Measurements from ENCODE around the gene PLCH1. TPM values are rescaled to one million over a fixed set of nuclear protein-coding genes. Genes with fewer than 3 reads are reported as not detected.

Gene PLCH1
- total RNA-seq, 1 donor from 2014 or later, result 2.9 TPM

- no peak for DNase-seq (ENCODE audit: low read depth)
Measured at GRCh38 chr3:155697542-155697941, 47.3 kb downstream of the PLCH1 start.

GRCh38 chr3:155690921-155691320, 54.0 kb downstream of the PLCH1 start:
- TF ChIP-seq CTCF (IDR thresholded peaks at IDR 0.05; ENCODE audit: insufficient read depth, low read length, poor library complexity, severe bottlenecking), result no peak
- H3K36me3 ChIP-seq (ENCODE audit: control insufficient read depth, insufficient read depth, low read length), result no peaks in the 10 kb centered on the region
- DNase-seq (ENCODE audit: low read depth), result no peak
- H3K27me3 ChIP-seq (ENCODE audit: control insufficient read depth, insufficient read depth, low read length), result no peaks in the 10 kb centered on the region
- H3K4me3 ChIP-seq (ENCODE audit: low read depth, low read length), result no peak overlapping the region

More at GRCh38 chr3:155697542-155697941, 47.3 kb downstream of the PLCH1 start:
- Histone ChIP-seq H3K4me3 (ENCODE audit: low read depth, low read length) (no peak overlapping the region), H3K27me3 (ENCODE audit: control insufficient read depth, insufficient read depth, low read length) (no peaks in the 10 kb centered on the region), H3K36me3 (ENCODE audit: control insufficient read depth, insufficient read depth, low read length) (no peaks in the 10 kb centered on the region)
- TF ChIP-seq CTCF (IDR thresholded peaks at IDR 0.05; ENCODE audit: insufficient read depth, low read length, poor library complexity, severe bottlenecking), result no peak

GRCh38 chr3:155688481-155688880, 56.4 kb downstream of the PLCH1 start:
- H3K27me3 ChIP-seq (ENCODE audit: control insufficient read depth, insufficient read depth, low read length), result no peaks in the 10 kb centered on the region
- H3K36me3 ChIP-seq (ENCODE audit: control insufficient read depth, insufficient read depth, low read length), result no peaks in the 10 kb centered on the region
- DNase-seq (ENCODE audit: low read depth), result no peak
- no peak for TF ChIP-seq CTCF (IDR thresholded peaks at IDR 0.05; ENCODE audit: insufficient read depth, low read length, poor library complexity, severe bottlenecking)
- H3K4me3 ChIP-seq (ENCODE audit: low read depth, low read length), result no peak overlapping the region

- no peak for DNase-seq (ENCODE audit: low read depth)
- Histone ChIP-seq H3K4me3 (ENCODE audit: low read depth, low read length) (no peak overlapping the region), H3K36me3 (ENCODE audit: control insufficient read depth, insufficient read depth, low read length) (no peaks in the 10 kb centered on the region), H3K27me3 (ENCODE audit: control insufficient read depth, insufficient read depth, low read length) (no peaks in the 10 kb centered on the region)
- no peak for TF ChIP-seq CTCF (IDR thresholded peaks at IDR 0.05; ENCODE audit: insufficient read depth, low read length, poor library complexity, severe bottlenecking)
Measured at GRCh38 chr3:155683344-155683720, 61.5 kb downstream of the PLCH1 start.

- no peak for DNase-seq (ENCODE audit: low read depth)
- Histone ChIP-seq H3K27me3 (ENCODE audit: control insufficient read depth, insufficient read depth, low read length) (no peaks in the 10 kb centered on the region), H3K36me3 (ENCODE audit: control insufficient read depth, insufficient read depth, low read length) (no peaks in the 10 kb centered on the region), H3K4me3 (ENCODE audit: low read depth, low read length) (no peak overlapping the region)
- no peak for TF ChIP-seq CTCF (IDR thresholded peaks at IDR 0.05; ENCODE audit: insufficient read depth, low read length, poor library complexity, severe bottlenecking)
Measured at GRCh38 chr3:155682426-155683343, 62.2 kb downstream of the PLCH1 start.
